Muscle layer of colon (tissue), 2 donors: ENCODE measurements around the gene PLA2G6.
"Not testable (repeated sequence)": the region's sequence is repeated elsewhere in the genome, so short reads cannot be mapped to it uniquely, and the experiment has no call there.

Experiments
- H3K27ac ChIP-seq: one replicate; pipeline ENCODE4 v1.7.0; 2013; ENCODE audit warnings: low read depth, mild to moderate bottlenecking, low read length, moderate library complexity
- H3K27me3 ChIP-seq, 2 donors: one replicate each; pipeline ENCODE4 v1.7.0; 2013; ENCODE audit warnings: low read length in 2 of 2, mild to moderate bottlenecking in 2 of 2; ENCODE audit not compliant: insufficient read depth in 2 of 2, control insufficient read depth in 1 of 2
- H3K36me3 ChIP-seq: one replicate; pipeline ENCODE4 v1.7.0; 2013; ENCODE audit warnings: mild to moderate bottlenecking, low read length; ENCODE audit not compliant: insufficient read depth
- H3K4me1 ChIP-seq: one replicate; pipeline ENCODE4 v1.7.0; 2013; ENCODE audit warnings: mild to moderate bottlenecking, low read length; ENCODE audit not compliant: insufficient read depth
- H3K4me3 ChIP-seq, 2 donors: one replicate each; pipeline ENCODE4 v1.7.0; 2013; ENCODE audit warnings: low read length in 2 of 2, low read depth in 1 of 2, mild to moderate bottlenecking in 1 of 2, moderate library complexity in 1 of 2
- H3K9ac ChIP-seq: one replicate; pipeline ENCODE4 v1.7.0; 2013; ENCODE audit warnings: low read length
- H3K9me3 ChIP-seq: one replicate; pipeline ENCODE4 v1.7.0; 2013; ENCODE audit warnings: mild to moderate bottlenecking, low read length
- donor health status: abdominal sarcoma.
- donor health status: Adenocarcinoma of cecum.

The PLA2G6 gene

DNA sequence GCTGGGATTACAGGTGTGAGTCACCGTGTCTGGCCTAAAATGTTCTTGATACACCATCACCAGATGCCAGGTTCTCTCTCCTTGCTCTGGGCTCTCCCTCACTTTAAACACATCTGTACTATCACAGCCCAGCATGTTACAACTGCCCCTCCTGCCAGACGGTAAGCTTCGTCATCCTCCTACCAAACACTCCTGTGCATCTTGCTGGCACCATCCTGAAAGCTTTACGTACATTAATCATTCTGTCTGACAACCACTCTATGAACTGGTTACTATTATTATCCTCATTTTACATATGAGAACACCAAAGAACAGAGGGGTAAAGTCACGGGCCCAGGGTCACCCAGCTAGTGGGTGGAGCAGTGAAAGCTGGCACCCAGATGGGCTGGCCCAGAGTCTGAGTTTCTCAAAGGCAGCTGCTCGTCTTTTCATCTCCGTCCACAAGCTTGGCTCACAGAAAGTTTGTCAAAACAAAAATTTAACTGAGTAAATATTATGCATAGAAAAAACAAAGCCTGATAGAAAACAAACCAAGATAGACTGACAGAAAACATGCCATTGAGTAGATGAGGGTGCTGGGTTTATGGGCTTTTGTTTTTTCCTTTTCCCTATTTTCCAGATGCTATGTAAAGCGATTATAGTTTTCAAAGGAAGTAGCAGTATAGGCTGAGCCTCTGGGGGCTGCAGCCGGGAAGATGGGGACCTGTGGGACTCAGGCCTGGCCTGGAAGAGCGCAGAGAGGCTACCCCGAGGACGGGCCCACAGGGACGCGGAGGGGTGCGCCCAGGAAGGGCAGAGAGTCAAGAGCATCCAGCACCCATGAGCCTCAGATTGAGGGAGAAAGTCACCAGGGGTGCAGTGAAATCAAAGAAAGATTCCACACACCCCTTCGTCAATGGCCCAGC is 9.5 kb downstream of the PLA2G6 start:
- no peaks in the 10 kb centered on the region for H3K9me3 ChIP-seq
- H3K4me3 ChIP-seq, result no peak overlapping the region
- no peak overlapping the region for H3K27ac ChIP-seq
- no peaks in the 10 kb centered on the region for H3K36me3 ChIP-seq
- H3K4me1 ChIP-seq, result peaks cover 14% of the 10 kb centered on the region
- H3K27me3 ChIP-seq, result no peaks in the 10 kb centered on the region
- H3K9ac ChIP-seq, result no peak overlapping the region

DNA sequence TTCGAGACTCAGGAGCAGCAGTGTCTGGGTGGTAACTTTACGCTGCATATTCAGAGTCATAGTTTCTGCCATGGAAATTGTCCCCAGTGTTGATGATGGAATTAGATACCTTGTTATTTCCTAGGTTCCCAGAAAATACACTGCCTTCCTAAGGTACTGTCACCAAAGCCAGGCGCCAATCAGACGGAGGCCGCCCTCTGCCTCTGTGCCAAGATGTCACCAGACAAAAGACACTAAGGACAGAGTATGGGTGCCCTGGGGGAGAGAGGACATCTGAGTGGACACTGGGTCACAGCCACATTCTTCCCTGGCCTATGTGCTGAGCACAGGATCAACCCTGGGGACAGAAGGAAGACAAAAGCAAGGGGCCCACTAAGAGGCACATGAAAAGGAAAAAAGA is 11.2 kb downstream of the PLA2G6 start:
- H3K9me3 ChIP-seq, result no peaks in the 10 kb centered on the region
- H3K9ac ChIP-seq, result no peak overlapping the region
- no peaks in the 10 kb centered on the region for H3K36me3 ChIP-seq
- H3K27ac ChIP-seq, result no peak overlapping the region
- H3K27me3 ChIP-seq, result no peaks in the 10 kb centered on the region
- H3K4me1 ChIP-seq, result peaks cover 11% of the 10 kb centered on the region
- no peak overlapping the region for H3K4me3 ChIP-seq

DNA sequence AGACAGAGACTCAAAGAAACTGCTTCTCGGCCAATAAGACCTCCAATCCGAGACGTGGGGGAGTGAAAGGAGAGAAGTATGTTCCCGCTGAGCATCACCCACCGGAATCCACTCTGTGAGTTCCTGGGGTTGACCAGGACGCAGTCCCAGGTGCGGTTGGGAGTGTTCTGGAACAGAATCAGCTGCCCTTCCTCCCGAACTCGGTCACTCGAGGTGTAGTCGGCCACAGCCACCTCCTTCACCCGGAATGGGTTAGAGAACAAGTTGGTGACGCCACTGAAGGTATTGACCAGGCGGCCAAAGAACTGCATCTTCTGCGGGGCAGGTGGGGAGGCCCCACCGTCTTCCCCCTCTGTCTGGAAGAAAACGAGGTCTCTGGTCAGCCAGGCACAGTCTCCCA is 12.5 kb downstream of the PLA2G6 start:
- Histone ChIP-seq H3K27ac (no peak overlapping the region), H3K9ac (no peak overlapping the region), H3K9me3 (no peaks in the 10 kb centered on the region), H3K36me3 (no peaks in the 10 kb centered on the region), H3K4me3 (no peak overlapping the region), H3K4me1 (peaks cover 10% of the 10 kb centered on the region), H3K27me3 (no peaks in the 10 kb centered on the region)

DNA sequence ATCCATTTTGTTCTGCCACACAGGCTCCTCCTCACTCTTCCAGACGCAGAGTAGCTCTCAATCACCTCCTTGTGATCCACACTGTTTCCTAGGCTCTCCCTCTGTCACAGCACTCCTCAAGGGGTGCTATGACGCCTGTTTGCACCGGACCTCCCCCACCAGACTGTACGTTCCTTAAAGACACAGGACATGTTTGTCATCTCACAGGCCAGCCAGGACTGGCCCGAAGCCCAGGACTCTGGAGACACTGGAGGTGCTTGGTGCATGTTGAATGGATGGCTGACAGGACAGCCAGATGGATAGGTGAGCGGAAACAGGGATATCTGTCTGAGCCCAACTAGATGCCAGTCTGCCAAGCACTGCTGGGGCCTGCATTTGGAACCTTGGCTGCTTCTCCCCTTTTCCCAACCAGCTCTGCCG is 13.6 kb downstream of the PLA2G6 start:
- H3K9ac ChIP-seq, result no peak overlapping the region
- H3K27ac ChIP-seq, result no peak overlapping the region
- peaks cover 10% of the 10 kb centered on the region for H3K4me1 ChIP-seq
- no peaks in the 10 kb centered on the region for H3K9me3 ChIP-seq
- no peaks in the 10 kb centered on the region for H3K27me3 ChIP-seq
- H3K36me3 ChIP-seq, result no peaks in the 10 kb centered on the region
- no peak overlapping the region for H3K4me3 ChIP-seq

DNA sequence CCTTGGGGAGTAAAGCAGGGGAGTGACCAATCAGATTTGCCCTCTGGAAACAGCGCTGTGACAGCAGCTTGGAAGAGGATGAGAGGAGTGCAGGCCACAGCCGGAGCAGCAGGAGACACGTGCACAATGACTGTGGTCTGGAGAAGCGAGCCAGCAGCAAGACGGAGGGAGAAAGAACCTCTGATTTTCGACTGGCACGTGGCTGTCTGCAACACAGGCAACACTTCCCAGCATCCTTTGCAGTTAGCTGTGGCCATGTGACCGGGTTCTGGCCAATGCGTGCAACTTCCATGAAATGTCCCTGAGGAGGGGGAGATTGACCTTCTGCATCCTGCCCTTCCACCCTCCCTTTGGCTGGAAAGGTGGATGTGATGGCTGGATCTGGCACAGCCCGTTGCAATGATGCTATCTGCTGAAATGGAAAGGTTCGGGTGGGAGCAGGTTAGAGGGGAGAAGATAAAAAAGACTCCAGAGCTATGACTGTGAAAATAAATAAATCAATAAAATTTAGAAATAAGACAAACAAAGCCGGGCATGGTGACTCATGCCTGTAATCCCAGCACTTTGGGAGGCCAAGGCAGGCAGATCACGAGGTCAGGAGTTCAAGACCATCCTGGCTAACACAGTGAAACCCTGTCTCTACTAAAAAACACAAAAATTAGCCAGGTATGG is 15.6 kb downstream of the PLA2G6 start:
- Histone ChIP-seq H3K27ac (no peak overlapping the region), H3K27me3 (no peaks in the 10 kb centered on the region), H3K4me1 (peaks cover 10% of the 10 kb centered on the region), H3K9ac (no peak overlapping the region), H3K36me3 (no peaks in the 10 kb centered on the region), H3K4me3 (no peak overlapping the region), H3K9me3 (no peaks in the 10 kb centered on the region)

DNA sequence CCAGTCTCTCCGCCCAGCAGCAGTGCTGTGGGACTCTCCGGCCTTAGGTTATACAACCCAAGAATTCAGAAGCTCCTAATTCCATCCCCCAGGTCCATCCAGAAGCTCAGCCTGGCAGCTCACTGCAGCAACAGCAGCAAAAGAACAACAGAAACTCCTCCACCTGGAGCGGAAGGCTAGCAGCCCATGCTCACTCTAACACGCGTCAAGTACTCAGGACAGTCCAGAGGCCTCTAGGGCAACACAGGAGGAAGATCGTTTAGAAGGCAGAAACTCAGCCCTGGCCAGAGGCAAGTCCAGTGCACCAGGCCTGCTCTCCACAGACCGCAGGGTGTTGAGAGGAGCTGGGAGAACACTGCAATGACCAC is 17.1 kb downstream of the PLA2G6 start:
- H3K4me3 ChIP-seq, result no peak overlapping the region
- no peak overlapping the region for H3K9ac ChIP-seq
- H3K4me1 ChIP-seq, result peaks cover 10% of the 10 kb centered on the region
- H3K36me3 ChIP-seq, result no peaks in the 10 kb centered on the region
- H3K9me3 ChIP-seq, result no peaks in the 10 kb centered on the region
- no peaks in the 10 kb centered on the region for H3K27me3 ChIP-seq
- no peak overlapping the region for H3K27ac ChIP-seq

DNA sequence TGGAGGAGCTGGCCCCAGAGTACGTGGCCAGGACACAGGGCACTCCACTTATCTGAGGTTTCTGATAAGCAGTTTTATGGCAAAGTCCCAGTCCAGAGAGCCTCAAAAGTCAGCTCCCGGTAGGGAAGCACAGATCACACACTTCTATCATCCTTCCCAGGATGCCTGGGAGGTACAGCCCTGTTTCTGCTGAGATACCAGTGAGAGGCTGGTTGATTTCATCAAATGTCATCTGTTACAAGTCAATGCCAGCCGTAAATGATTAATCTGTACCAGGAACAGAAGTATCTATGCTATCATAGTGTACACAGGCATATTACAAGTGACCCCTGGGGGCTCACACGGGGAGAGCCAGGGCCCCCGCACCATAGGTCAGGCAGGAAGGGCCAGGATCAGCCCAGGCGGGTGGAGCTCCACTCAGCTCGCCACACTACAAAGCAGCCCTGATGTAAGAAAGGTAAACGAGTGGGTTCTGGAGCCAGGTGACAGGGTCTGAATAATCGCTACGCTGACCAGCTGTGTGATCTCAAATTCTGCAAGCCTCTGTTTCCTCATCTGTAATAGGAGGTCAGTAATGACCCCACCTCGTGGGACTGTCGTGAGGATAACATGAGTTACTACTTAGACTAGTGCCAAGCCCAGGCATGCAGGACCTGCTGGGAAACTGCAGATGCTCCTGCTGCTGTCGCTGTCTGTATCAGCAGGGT is 17.6 kb downstream of the PLA2G6 start:
- Histone ChIP-seq H3K9ac (no peak overlapping the region), H3K27me3 (no peaks in the 10 kb centered on the region), H3K27ac (no peak overlapping the region)

DNA sequence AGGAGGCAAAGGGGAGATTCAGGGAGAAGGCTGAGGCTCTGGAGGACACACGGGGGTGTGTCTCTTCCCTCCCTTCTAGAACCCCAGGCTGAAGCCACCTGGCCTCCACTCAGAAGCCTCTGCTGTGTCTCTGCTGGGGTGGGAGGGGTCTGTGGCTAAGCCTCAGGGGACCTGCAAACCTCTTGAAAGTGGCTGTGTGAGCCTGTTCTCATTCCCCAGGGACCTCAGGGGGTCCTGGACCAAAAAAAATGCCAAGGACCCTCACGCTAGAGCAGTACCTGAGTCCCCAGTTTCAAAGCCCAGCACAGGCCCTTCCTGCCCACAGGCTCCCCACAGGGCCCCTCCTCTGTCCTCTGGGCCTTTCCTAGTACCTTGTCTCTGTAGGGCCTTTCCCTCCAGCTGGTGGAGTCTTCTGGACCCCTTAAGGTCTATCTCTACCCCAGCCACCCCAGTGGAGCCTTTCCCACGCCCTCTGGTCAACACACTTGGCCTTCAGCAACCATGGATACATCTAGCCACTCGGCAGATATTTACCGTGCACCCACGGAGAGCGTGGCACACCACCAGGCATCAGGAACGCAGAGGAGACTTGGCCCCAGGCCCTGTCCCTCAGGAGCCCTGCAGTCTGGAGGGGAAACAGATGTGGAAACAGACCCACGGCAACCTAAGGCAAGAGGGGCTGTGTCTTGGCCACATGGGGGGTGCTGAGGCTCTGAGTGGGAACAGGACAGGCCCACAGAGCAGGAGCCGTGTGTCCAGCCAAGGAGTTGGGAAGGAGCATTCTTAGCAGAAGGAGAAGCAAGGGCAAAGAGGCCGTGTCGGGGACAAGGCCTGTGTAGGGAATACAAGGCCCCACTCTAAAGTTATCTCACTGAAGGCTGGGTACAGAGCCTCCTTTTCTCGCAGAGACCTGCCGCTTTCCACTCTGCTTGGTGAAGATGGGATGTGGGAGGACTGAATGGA is 18.5 kb downstream of the PLA2G6 start:
- no peaks in the 10 kb centered on the region for H3K27me3 ChIP-seq
- no peak overlapping the region for H3K9ac ChIP-seq
- no peaks in the 10 kb centered on the region for H3K36me3 ChIP-seq
- H3K4me1 ChIP-seq, result peaks cover 8% of the 10 kb centered on the region
- H3K4me3 ChIP-seq, result no peak overlapping the region
- H3K27ac ChIP-seq, result no peak overlapping the region
- H3K9me3 ChIP-seq, result no peaks in the 10 kb centered on the region

More for the DNA sequence above, 17.6 kb downstream of the PLA2G6 start:
- Histone ChIP-seq H3K4me1 (peaks cover 10% of the 10 kb centered on the region), H3K36me3 (no peaks in the 10 kb centered on the region), H3K4me3 (no peak overlapping the region), H3K9me3 (no peaks in the 10 kb centered on the region)

DNA sequence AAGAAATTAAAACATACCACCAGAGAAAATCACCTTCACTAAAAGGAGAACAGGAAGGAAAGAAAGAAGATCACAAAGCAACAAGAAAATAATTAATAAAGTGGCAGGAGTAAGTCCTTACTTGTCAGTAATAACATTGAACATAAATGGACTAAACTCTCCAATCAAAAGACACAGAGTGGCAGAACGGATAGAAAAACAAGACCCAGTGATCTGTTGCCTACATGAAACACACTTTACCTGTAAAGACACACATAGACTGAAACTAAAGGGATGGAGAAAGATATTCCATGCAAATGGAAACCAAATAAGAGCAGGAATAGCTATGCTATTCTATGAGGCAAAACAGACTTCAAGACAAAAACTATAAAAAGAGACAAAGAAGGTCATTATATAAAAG is 25.9 kb downstream of the PLA2G6 start:
- Histone ChIP-seq H3K4me3 (no peak overlapping the region), H3K36me3 (no peaks in the 10 kb centered on the region), H3K4me1 (no peaks in the 10 kb centered on the region), H3K9ac (no peak overlapping the region), H3K9me3 (no peaks in the 10 kb centered on the region), H3K27me3 (no peaks in the 10 kb centered on the region), H3K27ac (no peak overlapping the region)

DNA sequence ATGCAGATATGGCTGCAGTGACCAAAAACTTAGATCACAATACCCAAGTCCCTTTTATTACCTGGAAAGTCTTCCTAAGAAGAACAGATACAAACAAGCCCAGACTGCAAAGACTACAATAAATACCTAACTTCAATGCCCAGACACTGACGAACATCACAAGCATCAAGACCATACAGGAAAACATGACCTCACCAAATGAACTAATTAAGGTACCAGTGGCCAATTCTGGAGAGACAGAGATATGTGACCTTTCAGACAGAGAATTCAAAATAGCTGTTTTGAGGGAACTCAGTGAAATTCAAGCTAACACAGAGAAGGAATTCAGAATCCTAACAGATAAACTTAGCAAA is 27.1 kb downstream of the PLA2G6 start:
- H3K27ac ChIP-seq, H3K9ac ChIP-seq, H3K4me3 ChIP-seq, H3K9me3 ChIP-seq, H3K36me3 ChIP-seq, H3K27me3 ChIP-seq, H3K4me1 ChIP-seq: not testable (repeated sequence)
